BLaER1 treated with 17β-estradiol and CSF1 and Interleukin-3, amounts not matched to agents 10 nM and 100 nM (cell line): ENCODE data around the gene SIAH3.
A peak's percentile ranks its signal among the peaks of the same experiment; 100 is the strongest.

ENCODE experiments used
- H3K27ac ChIP-seq, 11 experiments: shearing (Covaris generic); formaldehyde crosslinking; 2 replicates each; pipeline ENCODE4 v1.8.1; 2022
- H3K27me3 ChIP-seq, 11 experiments: shearing (Covaris generic); formaldehyde crosslinking; 2 replicates each; pipeline ENCODE4 v1.8.1; 2022
- H3K36me3 ChIP-seq, 11 experiments: shearing (Covaris generic); formaldehyde crosslinking; 2 replicates each; pipeline ENCODE4 v1.8.1; 2022
- H3K4me1 ChIP-seq, 10 experiments: shearing (Covaris generic); formaldehyde crosslinking; 2 replicates each; pipeline ENCODE4 v1.8.1; 2022
- H3K4me2 ChIP-seq, 11 experiments: shearing (Covaris generic); formaldehyde crosslinking; 2 replicates each; pipeline ENCODE4 v1.8.1; 2022
- H3K4me3 ChIP-seq, 10 experiments: shearing (Covaris generic); formaldehyde crosslinking; 2 replicates each; pipeline ENCODE4 v1.8.1; 2022
- H3K9ac ChIP-seq, 11 experiments: shearing (Covaris generic); formaldehyde crosslinking; 2 replicates each; pipeline ENCODE4 v1.8.1; 2022
- H3K9me3 ChIP-seq, 11 experiments: shearing (Covaris generic); formaldehyde crosslinking; replicated peaks in 1 of 11; 2 replicates each; pipeline ENCODE4 v1.8.1; 2022
- H4K20me1 ChIP-seq, 11 experiments: shearing (Covaris generic); formaldehyde crosslinking; 2 replicates each; pipeline ENCODE4 v1.8.1; 2022
- Cebpa-rat ChIP-seq, 11 experiments: shearing (Covaris generic); IDR thresholded peaks; 2 replicates each; pipeline ENCODE4 v1.8.1; 2022

SIAH3 gene

GRCh38 chr13:45831851-45832250 lies 19.7 kb downstream of the SIAH3 start:
- H3K4me2 ChIP-seq, result no peak overlapping the region
- H3K9ac ChIP-seq, result no peak overlapping the region
- no peaks in the 10 kb centered on the region for H3K36me3 ChIP-seq
- H3K4me3 ChIP-seq, result no peak overlapping the region
- no peaks in the 10 kb centered on the region for H4K20me1 ChIP-seq
- no peaks in the 10 kb centered on the region for H3K27me3 ChIP-seq
- H3K27ac ChIP-seq, result no peak overlapping the region
- no peak for TF ChIP-seq Cebpa-rat (IDR thresholded peaks at IDR 0.05)
- H3K9me3 ChIP-seq, result no peaks in the 10 kb centered on the region
- H3K4me1 ChIP-seq, result peaks cover 28 to 66% (median 51%) of the 10 kb centered on the region in 10 experiments

GRCh38 chr13:45830121-45830520 lies 21.4 kb downstream of the SIAH3 start:
- Histone ChIP-seq H4K20me1 (no peaks in the 10 kb centered on the region), H3K27me3 (no peaks in the 10 kb centered on the region), H3K9me3 (no peaks in the 10 kb centered on the region), H3K27ac (no peak overlapping the region), H3K4me1 (peaks cover 40 to 74% (median 58%) of the 10 kb centered on the region in 10 experiments), H3K4me3 (no peak overlapping the region), H3K4me2 (peak overlapping the region in 6 of 11 experiments; percentile 1 to 37 (median 10); a peak in 9 of 22 replicates), H3K9ac (no peak overlapping the region), H3K36me3 (no peaks in the 10 kb centered on the region)
- TF ChIP-seq Cebpa-rat (IDR thresholded peaks at IDR 0.05), result no peak

DNA sequence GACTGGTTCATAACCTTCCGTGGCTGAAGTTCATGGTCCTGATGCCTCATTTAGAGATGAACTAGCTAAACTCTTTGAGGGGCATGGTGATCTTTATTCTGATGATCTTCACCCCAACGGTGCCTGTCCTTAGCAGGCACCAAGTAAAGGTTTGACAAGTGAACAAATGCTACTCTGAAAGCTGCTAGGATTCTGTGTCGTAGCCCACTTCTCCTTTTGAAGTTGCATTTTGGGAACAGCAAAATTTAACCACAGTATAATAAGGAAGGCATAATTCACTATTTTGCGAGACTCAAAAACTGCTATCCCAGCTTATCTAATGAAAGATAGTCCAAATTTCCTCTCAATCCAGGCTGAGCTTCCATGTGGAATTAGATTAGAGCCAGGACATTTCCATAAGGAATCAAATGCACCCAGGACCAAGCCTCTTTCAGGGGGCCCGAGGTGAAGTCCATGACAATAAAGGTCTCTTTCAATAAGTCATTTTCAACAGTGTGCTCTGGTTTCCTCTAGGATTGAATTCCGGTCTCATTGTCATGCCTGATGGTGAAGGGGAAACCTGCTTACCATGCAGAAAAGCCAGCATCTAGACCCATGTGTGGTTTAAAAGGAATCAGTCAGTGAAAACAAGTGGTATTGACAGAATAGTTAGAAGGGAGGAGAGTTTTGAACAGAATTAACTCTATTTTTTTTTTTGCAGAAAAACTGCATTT lies 23.1 kb downstream of the SIAH3 start:
- peaks cover 56 to 74% (median 59%) of the 10 kb centered on the region in 10 experiments for H3K4me1 ChIP-seq
- H4K20me1 ChIP-seq, result no peaks in the 10 kb centered on the region
- TF ChIP-seq Cebpa-rat (IDR thresholded peaks at IDR 0.05), result no peak
- H3K4me2 ChIP-seq, result peak overlapping the region; percentile 69 to 88 (median 79)
- no peaks in the 10 kb centered on the region for H3K36me3 ChIP-seq
- H3K27ac ChIP-seq, result peak overlapping the region in 4 of 11 experiments; percentile 14 to 70 (median 54); a peak in 3 of 22 replicates
- H3K27me3 ChIP-seq, result no peaks in the 10 kb centered on the region
- no peak overlapping the region for H3K4me3 ChIP-seq
- no peak overlapping the region for H3K9ac ChIP-seq
- no peaks in the 10 kb centered on the region for H3K9me3 ChIP-seq

- peaks cover 59 to 80% (median 65%) of the 10 kb centered on the region in 10 experiments for H3K4me1 ChIP-seq
- peak overlapping the region in 6 of 11 experiments; percentile 6 to 53 (median 22); a peak in 4 of 22 replicates for H3K9ac ChIP-seq
- H3K27me3 ChIP-seq, result no peaks in the 10 kb centered on the region
- no peak overlapping the region for H3K4me3 ChIP-seq
- H3K27ac ChIP-seq, result peak overlapping the region in 9 of 11 experiments; percentile 19 to 75 (median 55); a peak in 17 of 22 replicates
- peak overlapping the region; percentile 69 to 88 (median 79) for H3K4me2 ChIP-seq
- H3K9me3 ChIP-seq, result no peaks in the 10 kb centered on the region
- no peaks in the 10 kb centered on the region for H3K36me3 ChIP-seq
- TF ChIP-seq Cebpa-rat (IDR thresholded peaks at IDR 0.05), result no peak
- no peaks in the 10 kb centered on the region for H4K20me1 ChIP-seq
Measured at GRCh38 chr13:45827318-45827717, 24.2 kb downstream of the SIAH3 start.

- no peaks in the 10 kb centered on the region for H4K20me1 ChIP-seq
- no peaks in the 10 kb centered on the region for H3K27me3 ChIP-seq
- H3K4me3 ChIP-seq, result 0 out of 20 replicates have a peak overlapping the region, but pooled peaks of 1 of the 10 experiments have one; percentile 2
- H3K27ac ChIP-seq, result peak overlapping the region in 9 of 11 experiments; percentile 19 to 75 (median 55); a peak in 17 of 22 replicates
- no peaks in the 10 kb centered on the region for H3K36me3 ChIP-seq
- no peaks in the 10 kb centered on the region for H3K9me3 ChIP-seq
- H3K9ac ChIP-seq, result peak overlapping the region in 7 of 11 experiments; percentile 6 to 53 (median 21); a peak in 9 of 22 replicates
- peaks cover 59 to 80% (median 65%) of the 10 kb centered on the region in 10 experiments for H3K4me1 ChIP-seq
- no peak for TF ChIP-seq Cebpa-rat (IDR thresholded peaks at IDR 0.05)
- peak overlapping the region; percentile 69 to 88 (median 79) for H3K4me2 ChIP-seq
Measured at GRCh38 chr13:45826731-45827130, 24.8 kb downstream of the SIAH3 start.

- peak overlapping the region in 9 of 11 experiments; percentile 42 to 90 (median 78); a peak in 18 of 22 replicates for H3K27ac ChIP-seq
- no peaks in the 10 kb centered on the region for H3K9me3 ChIP-seq
- no peaks in the 10 kb centered on the region for H4K20me1 ChIP-seq
- no peaks in the 10 kb centered on the region for H3K36me3 ChIP-seq
- H3K4me1 ChIP-seq, result peaks cover 54 to 75% (median 65%) of the 10 kb centered on the region in 10 experiments
- peak overlapping the region; percentile 62 to 95 (median 83) for H3K4me2 ChIP-seq
- H3K4me3 ChIP-seq, result peak overlapping the region in 2 of 10 experiments; percentile 5 to 20; a peak in 2 of 20 replicates
- no peak for TF ChIP-seq Cebpa-rat (IDR thresholded peaks at IDR 0.05)
- H3K9ac ChIP-seq, result peak overlapping the region in 6 of 11 experiments; percentile 39 to 73 (median 62); a peak in 11 of 22 replicates
- H3K27me3 ChIP-seq, result no peaks in the 10 kb centered on the region
Measured at GRCh38 chr13:45825387-45825650, 26.2 kb downstream of the SIAH3 start.

- no peaks in the 10 kb centered on the region for H3K36me3 ChIP-seq
- no peaks in the 10 kb centered on the region for H3K27me3 ChIP-seq
- peak overlapping the region; percentile 62 to 95 (median 83) for H3K4me2 ChIP-seq
- H3K9ac ChIP-seq, result peak overlapping the region in 4 of 11 experiments; percentile 62 to 73 (median 68); a peak in 4 of 22 replicates
- H3K27ac ChIP-seq, result peak overlapping the region in 9 of 11 experiments; percentile 53 to 90 (median 78); a peak in 16 of 22 replicates
- no peak overlapping the region for H3K4me3 ChIP-seq
- H3K4me1 ChIP-seq, result peaks cover 49 to 69% (median 58%) of the 10 kb centered on the region in 10 experiments
- H4K20me1 ChIP-seq, result no peaks in the 10 kb centered on the region
- TF ChIP-seq Cebpa-rat (IDR thresholded peaks at IDR 0.05), result no peak
- H3K9me3 ChIP-seq, result peaks cover 0 to 3% (median 0%) of the 10 kb centered on the region in 11 experiments; a peak in 4 of 22 replicates
Measured at GRCh38 chr13:45823583-45823982, 28.0 kb downstream of the SIAH3 start.

- no peak overlapping the region for H3K27ac ChIP-seq
- H3K4me3 ChIP-seq, result no peak overlapping the region
- H3K4me2 ChIP-seq, result no peak overlapping the region
- no peaks in the 10 kb centered on the region for H3K27me3 ChIP-seq
- peaks cover 0 to 8% (median 2%) of the 10 kb centered on the region in 11 experiments; a peak in 5 of 22 replicates for H3K9me3 ChIP-seq
- no peaks in the 10 kb centered on the region for H3K36me3 ChIP-seq
- TF ChIP-seq Cebpa-rat (IDR thresholded peaks at IDR 0.05), result no peak
- no peaks in the 10 kb centered on the region for H4K20me1 ChIP-seq
- H3K9ac ChIP-seq, result no peak overlapping the region
- H3K4me1 ChIP-seq, result peaks cover 31 to 52% (median 40%) of the 10 kb centered on the region in 10 experiments
Measured at GRCh38 chr13:45821811-45822210, 29.7 kb downstream of the SIAH3 start.

- no peak overlapping the region for H3K9ac ChIP-seq
- no peaks in the 10 kb centered on the region for H4K20me1 ChIP-seq
- H3K9me3 ChIP-seq, result peaks cover 0 to 8% (median 2%) of the 10 kb centered on the region in 11 experiments; a peak in 5 of 22 replicates
- H3K27me3 ChIP-seq, result no peaks in the 10 kb centered on the region
- peaks cover 19 to 37% (median 26%) of the 10 kb centered on the region in 10 experiments for H3K4me1 ChIP-seq
- H3K4me2 ChIP-seq, result no peak overlapping the region
- H3K36me3 ChIP-seq, result no peaks in the 10 kb centered on the region
- H3K27ac ChIP-seq, result no peak overlapping the region
- H3K4me3 ChIP-seq, result no peak overlapping the region
- no peak for TF ChIP-seq Cebpa-rat (IDR thresholded peaks at IDR 0.05)
Measured at GRCh38 chr13:45820106-45820838, 31.3 kb downstream of the SIAH3 start.
